Skin epidermis (tissue), 12 donors: ENCODE results near the gene SP110.

Experiments used
- H3K27ac ChIP-seq, 21 experiments: fragments of 200-600 bp; sonication (generic) in 11 of 21; one replicate each; pipeline ENCODE4 v1.5.0; 2020; ENCODE audit warnings: mild to moderate bottlenecking in 3 of 21, inconsistent platforms in 2 of 21, moderate library complexity in 2 of 21
- H3K4me3 ChIP-seq, 7 experiments: fragments of 200-600 bp; sonication (generic) in 2 of 7; one replicate each; pipeline ENCODE4 v1.5.0; 2020; ENCODE audit warnings: inconsistent platforms in 2 of 7, mild to moderate bottlenecking in 2 of 7, moderate library complexity in 1 of 7

SP110 gene

DNA sequence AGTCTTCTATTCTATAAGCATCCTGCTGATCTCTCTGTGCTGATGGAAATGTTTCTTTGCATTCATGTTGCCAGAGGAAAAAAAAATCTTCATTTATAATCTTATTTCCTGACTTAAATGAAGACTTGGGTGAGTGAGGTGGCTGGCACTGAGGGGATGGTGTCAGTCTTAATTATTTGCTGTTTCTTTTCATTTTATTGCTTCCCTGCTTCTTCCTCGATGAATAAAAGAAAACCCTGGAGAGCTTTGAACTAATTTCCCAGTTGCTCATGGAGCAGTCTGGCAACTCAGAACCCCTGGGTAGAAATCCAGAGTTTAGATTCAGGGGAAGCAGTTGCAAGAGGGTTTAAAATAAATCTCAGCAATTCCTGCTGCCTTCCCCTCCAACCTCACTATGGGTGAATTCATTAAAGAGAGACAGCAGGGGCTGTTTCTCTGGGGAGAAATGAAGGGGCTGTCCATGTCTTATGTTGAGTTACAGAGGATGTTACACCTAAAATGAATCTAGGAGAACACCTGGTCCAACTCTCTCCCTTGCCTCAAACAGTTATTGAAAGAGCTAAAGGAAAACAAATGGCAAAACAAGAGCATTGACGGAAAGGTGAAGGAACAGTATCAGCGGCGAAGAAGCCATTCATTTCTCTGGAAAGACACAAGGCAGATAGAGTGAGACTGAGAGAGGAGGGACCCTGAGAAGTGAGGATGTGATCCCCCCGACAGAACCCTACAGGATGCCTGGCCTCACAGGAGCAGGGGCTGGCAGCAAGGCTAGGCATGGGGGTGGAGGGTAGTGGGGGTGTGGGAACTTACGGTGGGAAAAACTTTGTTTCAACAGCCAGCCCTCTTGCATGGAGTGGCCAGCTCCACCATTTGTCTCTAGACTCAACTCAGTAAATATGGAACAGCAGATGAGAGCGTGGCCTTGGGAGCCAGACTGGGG, 41.0 kb downstream of the SP110 start:
- Histone ChIP-seq H3K4me3 (no peak overlapping the region), H3K27ac (no peak overlapping the region)

- no peak overlapping the region for H3K4me3 ChIP-seq
- H3K27ac ChIP-seq: no peak overlapping the region
Measured at GRCh38 chr2:230176996-230177395, 42.8 kb downstream of the SP110 start.

GRCh38 chr2:230174466-230174865, 45.3 kb downstream of the SP110 start:
- H3K4me3 ChIP-seq: no peak overlapping the region
- H3K27ac ChIP-seq: no peak overlapping the region

DNA sequence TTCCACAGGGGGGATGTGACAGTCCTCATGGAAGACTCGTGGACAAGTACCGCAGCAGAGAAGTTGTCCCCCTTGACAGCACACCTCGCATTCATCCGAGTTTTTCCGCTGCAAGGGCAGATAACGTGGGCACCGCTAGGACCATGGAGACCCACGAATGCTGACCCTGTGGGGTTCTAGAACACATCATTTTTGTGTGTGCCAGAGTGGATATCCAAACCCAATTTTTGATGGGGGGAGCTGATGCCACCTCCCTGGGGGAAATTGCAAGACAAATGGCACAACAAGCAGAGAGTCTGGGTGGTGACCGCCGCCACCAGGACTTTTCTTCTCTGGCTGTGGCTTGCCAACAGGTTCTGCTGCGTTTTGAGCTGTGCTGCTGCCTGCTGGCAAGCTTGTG, 46.9 kb downstream of the SP110 start:
- no peak overlapping the region for H3K27ac ChIP-seq
- no peak overlapping the region for H3K4me3 ChIP-seq

DNA sequence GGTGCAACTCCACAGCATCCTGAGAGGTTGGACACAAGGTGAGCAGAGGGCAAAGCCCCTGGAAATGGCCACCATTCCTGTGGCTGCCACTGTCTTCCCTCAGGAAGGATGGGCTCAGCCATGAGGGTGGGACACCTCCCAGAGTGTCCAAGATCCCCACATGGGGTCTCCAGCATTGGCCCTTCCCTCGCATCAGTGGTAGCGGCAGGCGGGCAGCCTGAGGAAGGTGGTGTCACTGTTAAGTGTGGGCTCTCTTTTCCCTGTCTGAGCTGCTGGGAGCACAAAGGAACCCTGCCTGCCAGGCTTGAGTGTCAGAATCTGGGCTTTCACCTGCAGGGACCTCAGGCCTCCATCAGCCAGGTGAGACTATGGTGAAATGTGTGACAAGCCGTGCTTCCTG, 47.6 kb downstream of the SP110 start:
- H3K4me3 ChIP-seq: no peak overlapping the region

GRCh38 chr2:230170532-230170931, 49.3 kb downstream of the SP110 start:
- no peak overlapping the region for H3K4me3 ChIP-seq
- no peak overlapping the region for H3K27ac ChIP-seq

More for the DNA sequence above, 47.6 kb downstream of the SP110 start:
- H3K27ac ChIP-seq: no peak overlapping the region

DNA sequence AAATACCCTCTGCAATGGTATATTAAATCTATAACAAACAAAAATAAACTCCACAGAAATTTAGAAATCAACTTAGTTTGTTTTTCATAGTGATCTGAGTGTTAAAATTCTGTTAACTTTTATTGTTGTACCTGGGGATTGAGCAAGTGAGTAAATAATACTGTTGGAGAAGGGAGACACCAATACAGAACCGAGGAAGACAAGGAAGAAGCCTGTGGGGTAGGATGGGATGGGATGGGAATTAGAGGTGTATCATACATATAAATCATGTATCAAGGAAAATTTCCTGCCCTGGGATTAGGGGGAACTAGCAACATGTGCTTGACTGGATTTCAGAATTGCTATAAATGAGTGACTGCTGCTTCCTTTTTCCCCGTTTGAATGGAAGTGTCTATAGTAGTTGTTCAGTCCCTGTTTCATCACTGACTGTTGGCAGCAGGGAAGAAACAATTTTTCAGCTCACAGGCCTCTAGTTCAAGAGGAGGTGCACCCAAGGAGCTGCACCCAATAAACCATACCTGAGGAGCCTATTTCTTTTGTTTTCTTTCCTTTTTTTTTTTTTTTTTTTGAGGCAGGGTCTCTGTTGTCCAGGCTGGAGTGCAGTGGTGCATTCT, 53.1 kb downstream of the SP110 start:
- Histone ChIP-seq H3K27ac (no peak overlapping the region), H3K4me3 (no peak overlapping the region)

GRCh38 chr2:230164139-230164538, 55.6 kb downstream of the SP110 start:
- H3K4me3 ChIP-seq: no peak overlapping the region

DNA sequence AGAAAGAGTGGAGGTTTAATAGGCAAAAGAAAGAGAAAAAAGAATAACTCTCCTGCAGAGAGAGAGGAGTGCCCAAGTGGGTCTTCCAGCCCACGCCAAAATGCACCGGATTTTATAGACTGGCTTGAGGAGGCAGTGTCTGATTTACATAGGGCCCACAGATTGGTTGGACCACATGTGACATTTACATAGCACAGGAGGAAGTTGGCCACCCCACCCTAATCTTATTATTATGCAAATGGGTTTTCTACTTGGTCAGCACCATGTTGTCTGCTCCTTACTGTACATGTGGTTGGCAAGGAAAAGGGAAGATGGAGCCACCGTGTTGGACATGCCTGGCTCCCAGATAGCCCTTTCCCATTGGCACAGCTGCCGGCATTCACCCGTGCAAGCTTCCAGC, 56.8 kb downstream of the SP110 start:
- no peak overlapping the region for H3K4me3 ChIP-seq
- H3K27ac ChIP-seq: no peak overlapping the region

More at GRCh38 chr2:230164139-230164538, 55.6 kb downstream of the SP110 start:
- H3K27ac ChIP-seq: no peak overlapping the region

DNA sequence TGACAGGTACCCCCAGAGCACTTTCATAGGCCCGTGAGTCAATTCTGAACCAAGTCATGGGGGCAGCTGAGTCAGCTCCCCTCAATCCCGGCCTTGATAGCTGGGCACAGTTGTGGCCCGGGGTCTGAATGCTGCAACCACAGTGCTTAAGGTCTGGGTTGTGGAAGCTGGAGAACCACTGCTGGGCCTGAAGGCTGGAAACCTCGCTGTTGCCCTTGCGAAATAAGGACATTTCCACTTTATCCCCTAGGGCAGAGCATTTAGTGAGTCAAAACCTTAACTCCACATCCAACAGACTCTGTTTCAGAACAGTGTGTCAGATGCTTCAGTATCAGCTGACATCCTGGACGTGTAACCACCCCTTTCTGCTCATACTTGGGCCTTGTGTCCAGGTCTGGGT, 58.6 kb downstream of the SP110 start:
- H3K27ac ChIP-seq: peak overlapping the region in 3 of 21 experiments; percentile 1 to 38 (median 5)
- H3K4me3 ChIP-seq: no peak overlapping the region

DNA sequence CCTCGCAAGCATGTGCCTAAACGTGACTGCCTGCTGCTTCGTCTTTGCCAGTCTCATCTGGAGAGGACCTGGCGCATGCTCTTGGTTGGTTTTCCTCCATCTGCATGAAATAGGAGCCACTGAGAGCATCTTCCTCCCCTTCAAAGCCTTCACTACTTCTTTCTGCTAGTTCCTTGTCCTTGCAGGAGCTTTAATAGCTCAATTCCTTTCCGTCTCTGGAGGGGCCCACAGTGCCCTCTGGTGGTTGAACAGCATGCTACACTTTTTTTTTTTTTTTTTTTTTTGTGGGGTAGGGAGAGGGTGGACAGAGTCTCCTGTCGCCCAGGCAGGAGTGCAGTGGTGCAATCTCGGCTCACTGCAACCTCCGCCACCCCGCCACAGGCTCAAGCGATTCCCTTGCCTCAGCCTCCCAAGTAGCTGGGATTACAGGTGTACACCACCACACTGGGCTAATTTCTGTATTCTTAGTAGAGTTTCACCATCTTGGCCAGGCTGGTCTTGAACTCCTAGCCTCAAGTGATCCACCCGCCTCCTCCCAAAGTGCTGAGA, 59.6 kb downstream of the SP110 start:
- H3K4me3 ChIP-seq: no peak overlapping the region
- peak overlapping the region in 1 of 21 experiments; percentile 5 for H3K27ac ChIP-seq

- Histone ChIP-seq H3K27ac (no peak overlapping the region), H3K4me3 (no peak overlapping the region)
Measured at GRCh38 chr2:230158468-230158867, 61.3 kb downstream of the SP110 start.

- H3K27ac ChIP-seq: no peak overlapping the region
- H3K4me3 ChIP-seq: no peak overlapping the region
Measured at GRCh38 chr2:230156782-230157699, 62.7 kb downstream of the SP110 start.

DNA sequence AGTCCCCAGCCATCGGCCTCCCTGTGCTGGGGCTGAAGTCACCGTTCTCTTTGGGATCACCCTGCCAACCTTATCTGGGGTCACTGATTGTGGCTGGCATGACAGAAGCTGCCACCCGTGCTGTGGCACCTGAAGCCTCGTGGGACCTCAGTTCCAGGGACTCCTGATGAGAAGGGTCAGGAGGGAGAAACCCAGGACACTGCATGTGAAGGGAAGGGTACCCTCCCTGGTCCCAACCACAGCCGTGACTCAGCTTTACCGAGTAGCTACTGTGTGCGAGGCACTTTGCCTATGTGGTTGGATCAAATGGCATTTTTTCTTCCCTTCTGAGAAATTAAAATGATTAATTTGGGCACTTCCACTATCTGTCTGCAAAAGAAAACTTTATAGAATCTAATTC, 64.4 kb downstream of the SP110 start:
- Histone ChIP-seq H3K4me3 (no peak overlapping the region), H3K27ac (no peak overlapping the region)

- H3K4me3 ChIP-seq: no peak overlapping the region
- no peak overlapping the region for H3K27ac ChIP-seq
Measured at GRCh38 chr2:230153390-230153976, 66.3 kb downstream of the SP110 start.

DNA sequence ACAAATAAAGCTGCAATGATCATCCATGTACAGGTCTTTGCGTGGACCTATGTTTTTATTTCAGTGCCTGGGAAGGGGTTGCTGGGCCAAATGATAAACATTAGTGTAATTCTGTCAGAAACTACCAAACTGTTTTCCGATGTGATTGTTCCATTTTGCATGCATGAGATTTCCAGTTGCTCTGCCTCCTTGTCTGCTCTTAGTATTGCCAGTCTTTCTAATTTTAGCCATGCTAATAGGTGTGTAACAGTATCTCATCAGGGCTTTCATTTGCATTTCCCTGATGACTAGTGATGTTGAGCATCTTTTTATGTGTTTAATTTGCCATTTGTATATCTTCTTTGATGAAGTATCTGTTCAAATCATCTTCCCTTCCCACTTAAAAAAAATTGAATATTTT, 67.5 kb downstream of the SP110 start:
- Histone ChIP-seq H3K27ac (no peak overlapping the region), H3K4me3 (no peak overlapping the region)

- Histone ChIP-seq H3K27ac (no peak overlapping the region), H3K4me3 (no peak overlapping the region)
Measured at GRCh38 chr2:230144355-230144754, 75.4 kb downstream of the SP110 start.

- no peak overlapping the region for H3K4me3 ChIP-seq
- H3K27ac ChIP-seq: no peak overlapping the region
Measured at GRCh38 chr2:230140667-230141066, 79.1 kb downstream of the SP110 start.

- Histone ChIP-seq H3K27ac (no peak overlapping the region), H3K4me3 (no peak overlapping the region)
Measured at GRCh38 chr2:230137902-230138539, 81.8 kb downstream of the SP110 start.
